ENCODE results near the gene ESD. TPM values are rescaled to one million over a fixed set of nuclear protein-coding genes. Genes with fewer than 3 reads are reported as not detected.

ESD gene
- polyA plus RNA-seq (2012; ENCODE audit: insufficient read depth, insufficient read length, low read depth), result 101 TPM

- Histone ChIP-seq H3K27me3 (no peaks in the 10 kb centered on the region), H3K4me3 (ENCODE audit: low read depth, low read length) (peak within 1 kb of the TSS; percentile 83), H3K9me3 (no peaks in the 10 kb centered on the region), H3K4me1 (peaks cover 10% of the 10 kb centered on the region), H3K36me3 (peaks cover 5% of the 10 kb centered on the region; the same call in 1 of the 2 replicates)
- peak; percentile 96 for DNase-seq
- no peak for TF ChIP-seq CTCF (IDR thresholded peaks at IDR 0.05; ENCODE audit: low read depth, low read length)
Measured at GRCh38 chr13:46796515-46797474, at the start of gene ESD. Gene ESD (minus strand): TSS chr13:46797161. CDS start chr13:46791413, 5,748 bp downstream.

- no peaks in the 10 kb centered on the region for H3K9me3 ChIP-seq
- H3K4me3 ChIP-seq (ENCODE audit: low read depth, low read length), result no peak overlapping the region
- no peak for DNase-seq
- H3K27me3 ChIP-seq, result no peaks in the 10 kb centered on the region
- no peak for TF ChIP-seq CTCF (IDR thresholded peaks at IDR 0.05; ENCODE audit: low read depth, low read length)
- H3K36me3 ChIP-seq, result no peaks in the 10 kb centered on the region
- no peaks in the 10 kb centered on the region; the same call in 1 of the 2 replicates for H3K4me1 ChIP-seq
Measured at GRCh38 chr13:46846726-46847125, 49.8 kb upstream of the ESD start.

GRCh38 chr13:46845146-46845545 lies 48.2 kb upstream of the ESD start:
- Histone ChIP-seq H3K27me3 (no peaks in the 10 kb centered on the region), H3K36me3 (no peaks in the 10 kb centered on the region), H3K4me3 (ENCODE audit: low read depth, low read length) (no peak overlapping the region), H3K9me3 (no peaks in the 10 kb centered on the region), H3K4me1 (no peaks in the 10 kb centered on the region; the same call in 1 of the 2 replicates)
- TF ChIP-seq CTCF (IDR thresholded peaks at IDR 0.05; ENCODE audit: low read depth, low read length), result no peak
- DNase-seq, result no peak

GRCh38 chr13:46844431-46844830 lies 47.5 kb upstream of the ESD start:
- Histone ChIP-seq H3K9me3 (no peaks in the 10 kb centered on the region), H3K4me1 (no peaks in the 10 kb centered on the region; the same call in 1 of the 2 replicates), H3K36me3 (no peaks in the 10 kb centered on the region), H3K27me3 (no peaks in the 10 kb centered on the region), H3K4me3 (ENCODE audit: low read depth, low read length) (no peak overlapping the region)
- no peak for TF ChIP-seq CTCF (IDR thresholded peaks at IDR 0.05; ENCODE audit: low read depth, low read length)
- no peak for DNase-seq

GRCh38 chr13:46839399-46839798 lies 42.4 kb upstream of the ESD start:
- no peak for DNase-seq
- H3K9me3 ChIP-seq, result no peaks in the 10 kb centered on the region
- no peaks in the 10 kb centered on the region for H3K36me3 ChIP-seq
- H3K27me3 ChIP-seq, result no peaks in the 10 kb centered on the region
- no peak overlapping the region for H3K4me3 ChIP-seq (ENCODE audit: low read depth, low read length)
- TF ChIP-seq CTCF (IDR thresholded peaks at IDR 0.05; ENCODE audit: low read depth, low read length), result no peak
- H3K4me1 ChIP-seq, result no peaks in the 10 kb centered on the region

- no peak for DNase-seq
- TF ChIP-seq CTCF (IDR thresholded peaks at IDR 0.05; ENCODE audit: low read depth, low read length), result no peak
- Histone ChIP-seq H3K27me3 (no peaks in the 10 kb centered on the region), H3K4me3 (ENCODE audit: low read depth, low read length) (no peak overlapping the region), H3K36me3 (no peaks in the 10 kb centered on the region), H3K4me1 (no peaks in the 10 kb centered on the region), H3K9me3 (no peaks in the 10 kb centered on the region)
Measured at GRCh38 chr13:46834657-46835056, 37.7 kb upstream of the ESD start.

All from BE2C (cell line).